H1 (cell line): ENCODE results near the gene TM4SF20. TPM values are rescaled to one million over a fixed set of nuclear protein-coding genes. Genes with fewer than 3 reads are reported as not detected.

Source experiments
- BRCA1 ChIP-seq: IDR thresholded peaks from 2 replicates; pipeline ENCODE4 v1.6.1; 2012; ENCODE audit warnings: low read depth, low read length, improper control_type of control experiment
- RFX5 ChIP-seq: IDR thresholded peaks from 2 replicates; pipeline ENCODE4 v1.6.1; 2011; ENCODE audit warnings: low read depth, low read length, improper control_type of control experiment, borderline replicate concordance
- SIN3A ChIP-seq, 2 experiments: IDR thresholded peaks in 1 of 2; conservative IDR thresholded peaks in 1 of 2; 2 replicates each; pipeline ENCODE4 v1.6.1; 2011 to 2012; ENCODE audit warnings: low read length in 2 of 2, improper control_type of control experiment in 1 of 2, low read depth in 1 of 2, mild to moderate bottlenecking in 1 of 2
- SIX5 ChIP-seq: IDR thresholded peaks from 2 replicates; pipeline ENCODE4 v1.6.1; 2011; ENCODE audit warnings: mild to moderate bottlenecking, low read depth, low read length
- polyA plus RNA-seq, 7 experiments: library from polyadenylated mRNA; depleted of rRNA in 3 of 7; stranded (reverse) in 5 of 7; unstranded in 2 of 7; fragments of >200 nt in 5 of 7; fragments of 200-250 nt in 2 of 7; gene quantifications; 1 replicate in 5 of 7; 2 replicates in 1 of 7; 4 replicates in 1 of 7; pipeline versions ENCODE4 v1.2.1 to v1.2.3, GENCODE V29; 2011 to 2013; ENCODE audit warnings: missing spikeins in 2 of 7, mixed read lengths in 2 of 7
- total RNA-seq: library from RNA; stranded (reverse); fragmentation: NEBNext Ultra II Directional; extraction: Animal tissue kit (Norgen Biotek cat#: 25700); gene quantifications from 2 replicates; pipeline ENCODE4 v1.2.1, GENCODE V29; 2021

The TM4SF20 gene
- total and polyA plus RNA-seq, 2 of the 8 experiments (the other 6 are each of a cell fraction or from before 2014, with no cell fraction given), result not detected

- TF ChIP-seq SIN3A (conservative IDR thresholded peaks at IDR 0.05 in 1 of 2, IDR thresholded peaks at IDR 0.05 in 1 of 2; ENCODE audit: low read depth in 1 of 2, low read length in 2 of 2) (no peak), BRCA1 (no peak), RFX5 (no peak), SIX5 (no peak)
- TF ChIP-seq, all 59 proteins: peak for 0
These were observed 18.5 kb upstream of the TM4SF20 start (continued) for GRCh38 chr2:227397562-227397961.
